IPS DF 6.9 (cell line): Measurements from ENCODE around the gene E2F3.

ENCODE experiments used
- DNase-seq: peaks from one replicate; pipeline ENCODE4 v3.0.0-alpha.2; 2013; ENCODE audit warnings: low read depth, low spot score
- H3K27ac ChIP-seq: one replicate; pipeline ENCODE4 v1.5.1; 2013; ENCODE audit warnings: low read length, control low read depth
- H3K27me3 ChIP-seq: 2 replicates; pipeline ENCODE4 v1.6.1; 2013; ENCODE audit warnings: mild to moderate bottlenecking, low read length; ENCODE audit not compliant: control insufficient read depth, insufficient read depth
- H3K36me3 ChIP-seq: 2 replicates; pipeline ENCODE4 v1.6.1; 2013; ENCODE audit warnings: low read length; ENCODE audit not compliant: control insufficient read depth, insufficient read depth
- H3K4me1 ChIP-seq: 2 replicates; pipeline ENCODE4 v1.6.1; 2013; ENCODE audit warnings: low read length; ENCODE audit not compliant: control insufficient read depth, insufficient read depth
- H3K4me3 ChIP-seq: 2 replicates; pipeline ENCODE4 v1.5.1; 2013; ENCODE audit warnings: mild to moderate bottlenecking, low read length
- H3K9me3 ChIP-seq: 2 replicates; pipeline ENCODE4 v1.6.1; 2013; ENCODE audit warnings: low read length, inconsistent platforms; ENCODE audit not compliant: control insufficient read depth, insufficient read depth
- WGBS: extraction: QIAGEN DNeasy Blood & Tissue Kit; methylation state at CpG from one replicate; pipeline ENCODE4 v1.1.7; 2013; ENCODE audit warnings: mixed read lengths, missing lambda C conversion rate; ENCODE audit not compliant: insufficient read length, insufficient coverage; 5-methylcytosine and 5-hydroxymethylcytosine counted together

The E2F3 gene

GRCh38 chr6:20401205-20402091 lies at the start of gene E2F3:
TSS of gene E2F3 (plus strand) at chr6:20401879. CDS start at chr6:20402233, 354 bp downstream.
- no peak within 1 kb of the TSS for H3K27ac ChIP-seq
- H3K4me1 ChIP-seq: no peaks in the 10 kb centered on the region
- peak; percentile 99 for DNase-seq
- H3K36me3 ChIP-seq: peaks cover under 1% of the 10 kb centered on the region; the same call in 1 of the 2 replicates
- H3K27me3 ChIP-seq: no peaks in the 10 kb centered on the region
- WGBS: no CpG with 5 or more reads among the region's 63 CpGs
- peak within 1 kb of the TSS; percentile 98 for H3K4me3 ChIP-seq
- no peaks in the 10 kb centered on the region for H3K9me3 ChIP-seq

GRCh38 chr6:20352346-20352745 lies 49.3 kb upstream of the E2F3 start:
- H3K36me3 ChIP-seq: no peaks in the 10 kb centered on the region
- no CpG with 5 or more reads among the region's 4 CpGs for WGBS
- no peak overlapping the region for H3K27ac ChIP-seq
- no peaks in the 10 kb centered on the region for H3K27me3 ChIP-seq
- no peaks in the 10 kb centered on the region for H3K9me3 ChIP-seq
- H3K4me1 ChIP-seq: no peaks in the 10 kb centered on the region
- no peak for DNase-seq
- no peak overlapping the region for H3K4me3 ChIP-seq

GRCh38 chr6:20353134-20353533 lies 48.5 kb upstream of the E2F3 start:
- DNase-seq: no peak
- no CpG with 5 or more reads among the region's 5 CpGs for WGBS

GRCh38 chr6:20354366-20354765 lies 47.3 kb upstream of the E2F3 start:
- Histone ChIP-seq H3K4me1 (no peaks in the 10 kb centered on the region), H3K9me3 (no peaks in the 10 kb centered on the region), H3K27ac (no peak overlapping the region), H3K36me3 (no peaks in the 10 kb centered on the region), H3K4me3 (no peak overlapping the region), H3K27me3 (no peaks in the 10 kb centered on the region)
- DNase-seq: no peak
- no CpG with 5 or more reads among the region's 3 CpGs for WGBS

More at GRCh38 chr6:20353134-20353533, 48.5 kb upstream of the E2F3 start:
- no peak overlapping the region for H3K4me3 ChIP-seq
- H3K27ac ChIP-seq: no peak overlapping the region
- no peaks in the 10 kb centered on the region for H3K9me3 ChIP-seq
- no peaks in the 10 kb centered on the region for H3K27me3 ChIP-seq
- no peaks in the 10 kb centered on the region for H3K36me3 ChIP-seq
- no peaks in the 10 kb centered on the region for H3K4me1 ChIP-seq

GRCh38 chr6:20360471-20361119 lies 41.1 kb upstream of the E2F3 start:
- Histone ChIP-seq H3K4me3 (no peak overlapping the region), H3K36me3 (no peaks in the 10 kb centered on the region), H3K9me3 (no peaks in the 10 kb centered on the region), H3K4me1 (no peaks in the 10 kb centered on the region), H3K27me3 (no peaks in the 10 kb centered on the region), H3K27ac (no peak overlapping the region)
- no CpG with 5 or more reads among the region's 6 CpGs for WGBS
- no peak for DNase-seq

GRCh38 chr6:20362623-20363022 lies 39.1 kb upstream of the E2F3 start:
- Histone ChIP-seq H3K9me3 (no peaks in the 10 kb centered on the region), H3K27ac (no peak overlapping the region), H3K36me3 (no peaks in the 10 kb centered on the region), H3K4me3 (no peak overlapping the region), H3K27me3 (no peaks in the 10 kb centered on the region), H3K4me1 (no peaks in the 10 kb centered on the region)
- WGBS: no CpG with 5 or more reads among the region's 1 CpG
- no peak for DNase-seq

- Histone ChIP-seq H3K4me3 (no peak overlapping the region), H3K36me3 (no peaks in the 10 kb centered on the region), H3K27me3 (no peaks in the 10 kb centered on the region), H3K4me1 (no peaks in the 10 kb centered on the region), H3K27ac (no peak overlapping the region), H3K9me3 (no peaks in the 10 kb centered on the region)
- no peak for DNase-seq
- no CpG with 5 or more reads among the region's 2 CpGs for WGBS
These were observed 37.4 kb upstream of the E2F3 start for GRCh38 chr6:20364327-20364726.

GRCh38 chr6:20365456-20365855 lies 36.2 kb upstream of the E2F3 start:
- H3K27ac ChIP-seq: no peak overlapping the region
- no CpG with 5 or more reads among the region's 3 CpGs for WGBS
- no peak for DNase-seq

GRCh38 chr6:20366082-20366830 lies 35.4 kb upstream of the E2F3 start:
- Histone ChIP-seq H3K27ac (no peak overlapping the region), H3K36me3 (no peaks in the 10 kb centered on the region), H3K4me3 (no peak overlapping the region), H3K9me3 (no peaks in the 10 kb centered on the region), H3K4me1 (no peaks in the 10 kb centered on the region), H3K27me3 (no peaks in the 10 kb centered on the region)
- no CpG with 5 or more reads among the region's 7 CpGs for WGBS
- no peak for DNase-seq

More at GRCh38 chr6:20365456-20365855, 36.2 kb upstream of the E2F3 start:
- Histone ChIP-seq H3K4me1 (no peaks in the 10 kb centered on the region), H3K4me3 (no peak overlapping the region), H3K27me3 (no peaks in the 10 kb centered on the region), H3K9me3 (no peaks in the 10 kb centered on the region), H3K36me3 (no peaks in the 10 kb centered on the region)

GRCh38 chr6:20367743-20368485 lies 33.8 kb upstream of the E2F3 start:
- WGBS: no CpG with 5 or more reads among the region's 1 CpG
- no peaks in the 10 kb centered on the region for H3K27me3 ChIP-seq
- no peak for DNase-seq
- H3K36me3 ChIP-seq: no peaks in the 10 kb centered on the region
- no peaks in the 10 kb centered on the region for H3K9me3 ChIP-seq
- no peaks in the 10 kb centered on the region for H3K4me1 ChIP-seq
- H3K4me3 ChIP-seq: no peak overlapping the region
- H3K27ac ChIP-seq: no peak overlapping the region
